ENCODE data around the gene ZCCHC8. TPM values are rescaled to one million over a fixed set of nuclear protein-coding genes. Genes with fewer than 3 reads are reported as not detected.
"Not testable (repeated sequence)": the region's sequence is repeated elsewhere in the genome, so short reads cannot be mapped to it uniquely, and the experiment has no call there.

The ZCCHC8 gene
- polyA plus RNA-seq, 12 donors, result 20.8 to 39.3 (median 28.8) TPM; not detected in 1

DNA sequence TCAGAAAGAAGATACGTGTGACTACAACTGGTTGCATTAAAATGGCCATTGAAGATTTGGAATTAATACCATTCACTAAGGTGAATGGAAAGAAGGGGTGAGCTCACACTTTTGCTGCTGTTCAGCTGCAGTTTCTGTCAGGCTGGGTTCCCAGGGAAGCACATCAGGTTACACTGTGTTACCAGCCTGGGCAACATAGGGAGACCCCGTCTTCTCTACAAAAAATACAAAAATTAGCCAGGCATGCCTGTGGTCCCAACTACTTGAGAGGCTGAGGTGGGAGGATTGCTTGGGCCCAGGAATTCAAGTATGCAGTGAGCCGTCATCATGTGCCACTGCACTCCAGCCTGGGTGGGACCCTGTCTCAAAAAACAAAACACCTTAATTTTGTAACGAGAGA lies 12.9 kb upstream of the ZCCHC8 start:
- DNase-seq, result no peak

DNA sequence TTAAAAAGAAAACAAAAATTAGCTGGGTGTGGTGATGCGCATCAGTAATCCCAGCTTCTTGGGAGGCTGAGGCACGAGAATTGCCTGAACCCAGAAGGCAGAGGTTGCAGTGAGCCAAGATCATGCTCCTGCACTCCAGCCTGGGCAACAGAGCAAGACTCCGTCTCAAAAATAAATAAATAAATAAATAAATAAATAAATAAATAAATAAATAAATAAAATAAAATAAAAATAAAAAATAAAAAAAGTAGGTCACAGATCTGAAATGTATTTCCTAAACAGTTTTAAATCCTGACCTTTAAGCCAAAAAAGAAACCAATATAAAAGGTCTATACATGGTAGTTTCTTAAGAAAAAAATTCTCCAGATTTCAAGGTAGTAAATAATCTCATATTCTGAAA lies 12.3 kb upstream of the ZCCHC8 start:
- not testable (repeated sequence) for DNase-seq

DNA sequence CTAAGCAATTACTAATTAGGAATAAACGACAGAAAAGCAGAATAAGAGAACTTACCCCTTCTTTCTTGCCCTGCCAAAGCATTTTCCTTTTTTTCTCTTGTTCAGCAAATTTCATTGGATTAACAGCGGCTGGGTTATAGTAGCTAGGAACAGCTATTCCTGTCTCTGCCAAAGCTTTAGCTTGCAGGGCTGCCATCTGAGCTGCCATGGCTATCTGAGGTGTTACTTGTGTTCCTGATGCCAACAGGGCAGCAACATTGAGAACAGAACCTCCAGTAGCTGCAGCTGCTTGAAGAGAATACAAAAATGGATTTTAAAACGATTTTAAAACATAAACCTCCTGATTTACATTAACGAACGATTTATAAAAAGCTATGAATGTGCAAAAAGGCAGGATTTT lies 7.4 kb upstream of the ZCCHC8 start:
- DNase-seq, result no peak

GRCh38 chr12:122506393-122506938 lies 5.7 kb upstream of the ZCCHC8 start:
- no peak for DNase-seq

- no peak for DNase-seq
These were observed 4.8 kb upstream of the ZCCHC8 start for GRCh38 chr12:122505419-122506051.

DNA sequence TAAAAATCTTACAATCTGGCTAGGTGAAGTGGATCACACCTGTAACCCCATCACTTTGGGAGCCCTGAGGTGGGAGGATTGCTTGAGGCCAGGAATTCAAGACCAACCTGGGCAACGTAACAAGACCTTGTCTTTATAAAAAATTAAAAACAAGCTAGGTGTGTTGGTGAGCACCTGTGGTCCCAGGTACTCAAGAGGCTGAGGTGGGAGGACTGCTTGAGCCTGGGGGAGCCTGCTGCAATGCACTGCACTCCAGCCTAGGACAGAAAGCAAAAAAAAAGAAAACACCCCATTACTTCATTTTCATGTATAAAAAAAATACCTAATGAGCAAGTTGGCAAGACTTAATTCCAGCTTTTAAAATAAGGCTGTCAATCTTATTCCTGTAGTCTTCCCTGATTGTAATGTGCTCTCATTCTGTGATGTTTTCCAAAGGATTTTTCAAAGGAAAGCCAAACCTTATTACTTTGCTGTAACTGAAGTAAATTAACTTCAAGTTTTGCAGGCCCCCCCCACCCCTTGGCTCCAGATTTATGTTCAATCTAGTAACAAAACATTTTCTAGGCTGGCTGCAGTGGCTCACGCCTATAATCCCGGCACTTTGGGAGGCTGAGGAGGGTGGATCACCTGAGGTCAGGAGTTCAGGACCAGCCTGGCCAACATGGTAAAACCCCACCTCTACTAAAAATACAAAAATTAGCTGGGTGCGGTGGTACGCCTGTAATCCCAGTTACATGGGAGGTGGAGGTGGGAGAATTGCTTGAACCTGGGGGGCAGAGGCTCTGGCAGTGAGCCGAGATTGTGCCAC lies 3.3 kb upstream of the ZCCHC8 start:
- DNase-seq, result no peak

DNA sequence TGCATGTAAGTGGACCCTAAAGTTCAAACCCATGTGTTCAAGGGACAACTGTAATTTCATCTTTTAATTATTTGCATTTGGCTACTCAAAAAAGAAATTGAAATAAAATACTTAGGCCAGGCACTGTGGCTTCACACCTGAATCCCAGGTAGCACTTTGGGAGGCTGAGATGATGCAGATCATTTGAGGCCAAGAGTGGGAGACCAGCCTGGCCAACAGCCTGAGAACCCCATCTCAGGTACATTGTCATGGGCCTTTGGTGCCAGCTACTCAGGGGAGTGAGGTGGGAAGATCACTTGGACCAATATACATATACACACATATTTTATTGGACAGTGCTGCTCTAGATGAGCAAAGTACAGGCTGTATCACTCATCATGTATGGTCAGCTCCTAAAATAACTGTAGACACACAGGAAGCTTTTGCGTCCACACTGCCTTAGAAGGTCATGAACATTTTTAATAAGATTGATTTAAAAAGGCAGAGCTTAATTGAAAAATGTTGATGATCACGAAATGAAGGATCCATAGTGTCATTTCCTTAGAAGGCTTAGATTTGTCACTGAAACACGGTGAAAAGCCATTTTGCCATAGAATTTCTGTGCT lies 2.5 kb upstream of the ZCCHC8 start:
- no peak for DNase-seq

DNA sequence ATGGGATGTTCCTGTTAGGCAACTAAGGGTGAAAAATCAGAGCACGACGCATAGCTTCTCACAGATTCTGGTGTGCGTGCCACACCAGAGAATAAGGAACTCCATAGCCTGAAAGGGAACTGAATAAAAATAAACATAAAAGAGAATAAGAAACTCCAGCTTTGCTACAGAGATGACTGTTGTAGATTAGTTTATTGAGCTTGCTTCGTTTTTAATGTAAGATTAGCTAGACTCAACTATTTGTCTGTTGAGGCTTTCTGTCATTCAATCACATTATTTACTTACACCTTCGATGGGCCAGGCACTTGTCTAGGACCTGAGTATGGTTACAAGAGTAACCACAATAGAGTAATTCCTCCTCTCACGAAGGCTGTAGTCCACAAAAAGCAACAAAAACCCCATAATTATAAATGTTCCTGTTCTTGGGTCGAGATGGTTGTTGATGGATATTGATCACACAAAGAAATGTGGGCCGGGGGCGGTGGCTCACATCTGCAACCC lies 807 bp upstream of the ZCCHC8 start:
- DNase-seq, result no peak

DNA sequence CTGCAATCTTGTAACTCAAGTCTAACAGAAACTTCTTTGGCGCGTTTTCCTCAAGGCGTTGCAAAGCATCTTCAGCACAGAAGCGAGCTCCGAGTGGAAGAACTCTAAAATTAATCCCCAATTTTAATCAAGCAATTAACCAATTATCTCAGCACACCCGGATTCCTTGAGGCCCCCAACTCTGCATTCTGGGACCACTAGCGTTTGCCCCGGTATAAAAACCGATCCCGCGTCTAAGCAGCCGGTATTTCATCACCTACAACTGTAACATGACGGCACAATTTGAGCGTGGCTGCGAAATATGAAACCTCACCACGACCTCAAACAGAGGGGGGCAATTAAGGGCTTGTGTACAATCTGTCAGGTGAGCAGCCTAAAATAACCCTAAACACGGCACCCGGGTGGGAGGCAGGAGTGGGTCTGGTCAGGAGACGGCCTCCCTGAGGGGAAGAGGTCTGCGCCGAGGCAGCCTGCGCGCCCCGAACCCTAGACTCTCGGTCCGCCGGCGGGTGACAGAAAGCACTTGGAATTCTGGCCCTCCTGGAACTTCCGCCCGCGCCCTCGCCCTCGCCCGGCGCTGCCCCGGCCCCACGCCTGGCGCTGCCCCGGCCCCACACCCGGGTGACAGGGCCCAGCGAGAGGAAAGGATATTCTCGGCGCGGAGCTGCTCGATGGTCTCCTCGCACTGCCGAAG lies 594 bp downstream of the ZCCHC8 start:
- DNase-seq, result peak; percentile 69

DNA sequence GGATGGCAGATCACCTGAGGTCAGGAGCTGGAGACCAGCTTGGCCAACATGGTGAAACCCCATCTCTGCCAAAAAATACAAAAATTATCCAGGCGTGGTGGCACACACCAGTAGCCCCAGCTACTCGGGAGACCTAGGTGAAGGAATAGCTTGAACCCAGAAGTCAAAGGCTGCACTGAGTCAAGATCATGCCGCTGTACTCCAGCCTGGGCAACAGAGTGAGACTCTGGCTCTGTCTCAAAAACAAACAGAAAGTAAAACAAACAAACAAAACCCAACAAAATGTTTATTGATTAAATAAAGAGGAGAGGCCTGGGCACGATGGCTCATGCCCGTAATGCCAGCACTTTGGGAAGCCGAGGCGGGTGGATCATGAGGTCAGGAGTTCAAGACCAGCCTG lies 5.5 kb downstream of the ZCCHC8 start:
- DNase-seq, result no peak

DNA sequence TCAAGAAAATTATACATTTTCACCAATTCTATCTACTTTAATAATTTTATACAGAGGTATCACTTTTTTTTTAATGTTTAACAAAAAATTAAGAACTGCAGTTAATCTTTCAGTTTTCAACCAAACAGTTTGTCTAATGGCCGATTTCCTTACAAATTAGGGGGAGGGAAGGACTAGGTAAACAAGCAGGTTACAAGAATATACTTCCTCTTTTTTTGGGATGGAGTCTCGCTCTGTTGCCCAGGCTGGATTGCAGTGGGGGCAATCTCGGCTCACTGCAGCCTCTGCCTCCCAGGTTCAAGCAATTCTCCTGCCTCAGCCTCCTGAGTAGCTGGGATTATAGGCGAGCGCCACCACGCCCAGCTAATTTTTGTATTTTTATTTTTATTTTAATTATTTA lies 7.5 kb downstream of the ZCCHC8 start:
- not testable (repeated sequence) for DNase-seq

GRCh38 chr12:122491991-122492390 lies 8.7 kb downstream of the ZCCHC8 start:
- no peak for DNase-seq

DNA sequence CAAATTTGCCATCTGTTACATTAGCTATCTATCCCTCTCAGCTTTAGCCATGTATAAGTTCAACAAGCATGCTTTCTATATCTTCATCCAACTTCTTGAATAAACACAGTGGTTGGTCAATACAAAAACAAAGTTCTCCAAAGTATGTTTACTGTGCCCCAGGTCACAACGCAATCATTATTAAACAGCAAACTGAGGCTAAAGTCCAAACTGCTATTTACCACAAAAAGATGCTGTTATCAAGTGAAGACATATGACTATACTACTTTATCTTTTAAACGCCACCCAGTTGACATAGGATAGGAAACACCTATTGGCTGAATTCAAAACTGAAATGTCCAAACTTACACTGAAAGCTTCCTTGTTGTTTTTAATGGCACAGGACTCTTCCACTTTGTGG lies 11.7 kb downstream of the ZCCHC8 start:
- no peak for DNase-seq

DNA sequence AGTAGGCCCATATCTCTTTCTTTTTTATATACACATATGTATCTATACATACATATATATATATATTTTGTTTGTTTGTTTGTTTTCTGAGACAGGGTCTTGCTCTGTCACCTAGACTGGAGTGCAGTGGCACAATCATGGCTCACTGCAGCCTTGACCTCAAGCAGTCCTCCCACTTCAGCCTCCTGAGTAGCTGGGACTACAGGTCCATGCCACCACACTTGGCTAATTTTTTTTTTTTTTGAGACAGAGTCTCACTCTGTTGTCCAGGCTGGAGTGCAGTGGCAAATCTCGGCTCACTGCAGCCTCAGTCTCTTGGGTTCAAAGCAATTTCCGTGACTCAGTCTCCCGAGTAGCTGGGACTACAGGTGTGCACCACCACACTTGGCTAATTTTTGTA lies 12.9 kb downstream of the ZCCHC8 start:
- not testable (repeated sequence) for DNase-seq

GRCh38 chr12:122486805-122487426 lies 13.8 kb downstream of the ZCCHC8 start:
- no peak for DNase-seq

DNA sequence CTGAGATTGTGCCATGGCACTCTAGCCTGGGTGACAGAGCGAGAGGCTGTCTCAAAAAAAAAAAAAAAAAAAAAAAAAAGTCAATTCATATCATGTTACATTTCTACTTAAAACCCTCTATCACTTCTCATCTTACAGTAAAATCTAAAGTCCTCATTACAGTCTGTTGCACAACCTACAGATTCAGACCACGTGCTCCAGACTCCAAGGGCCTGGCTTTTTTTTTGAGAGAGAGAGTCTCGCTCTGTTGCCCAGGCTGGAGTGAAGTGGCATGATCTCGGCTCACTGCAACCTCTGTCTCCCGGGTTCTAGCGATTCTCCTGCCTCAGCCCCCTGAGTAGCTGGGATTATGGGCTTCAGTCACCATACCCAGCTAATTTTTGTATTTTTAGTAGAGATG lies 14.4 kb downstream of the ZCCHC8 start:
- DNase-seq, result not testable (repeated sequence)

GRCh38 chr12:122484385-122484784 lies 16.3 kb downstream of the ZCCHC8 start:
- not testable (repeated sequence) for DNase-seq

- no peak for DNase-seq
These were observed 16.8 kb downstream of the ZCCHC8 start for GRCh38 chr12:122483969-122484368.

DNA sequence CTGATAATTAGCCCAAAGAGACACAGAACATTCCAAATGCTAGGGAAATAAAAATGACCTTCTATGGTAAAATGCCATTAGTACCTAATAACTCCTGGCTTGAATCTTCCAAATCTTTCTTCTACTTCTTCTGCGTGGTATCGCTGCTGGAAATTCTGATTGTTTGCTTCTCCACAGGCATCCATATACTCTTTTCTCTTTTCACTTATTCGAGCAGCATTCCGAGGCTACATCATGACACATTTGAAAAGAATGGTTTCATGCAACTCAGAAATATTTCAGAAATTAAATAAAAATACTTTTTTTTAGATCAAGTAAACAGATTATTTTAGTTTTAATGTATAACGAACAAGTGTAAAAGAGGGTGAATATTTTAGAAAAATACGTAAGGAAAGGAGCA lies 18.9 kb downstream of the ZCCHC8 start:
- DNase-seq, result no peak

GRCh38 chr12:122480753-122481152 lies 20.0 kb downstream of the ZCCHC8 start:
- DNase-seq, result no peak

DNA sequence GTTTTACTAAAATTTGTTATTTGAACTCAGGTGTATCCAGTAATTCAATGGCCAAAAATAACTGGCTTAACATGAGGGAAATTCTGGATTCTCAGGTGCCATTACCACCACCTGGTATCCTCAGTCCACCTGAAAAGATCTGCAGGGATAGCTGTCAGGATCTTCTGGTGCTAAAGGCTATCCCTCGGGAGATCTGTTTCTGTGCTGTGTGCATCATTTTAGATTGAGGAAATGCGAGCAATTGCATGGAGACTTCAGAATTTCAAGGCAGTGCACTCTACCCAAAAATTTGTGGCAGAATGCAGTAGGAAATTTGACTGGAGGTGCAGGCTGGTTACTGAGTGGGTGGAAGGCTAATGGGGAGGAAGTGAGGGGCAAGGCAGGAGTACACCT lies 26.4 kb downstream of the ZCCHC8 start:
- DNase-seq, result no peak
